ENCODE measurements around the gene ABO.
"Not testable (repeated sequence)": the region's sequence is repeated elsewhere in the genome, so short reads cannot be mapped to it uniquely, and the experiment has no call there.

Gene ABO

GRCh38 chr9:133239533-133240090 lies 35.4 kb downstream of the ABO start:
- DNase-seq = no peak

- DNase-seq = no peak
Measured at GRCh38 chr9:133238851-133239532, 36.0 kb downstream of the ABO start.

- no peak for DNase-seq
Measured at GRCh38 chr9:133238272-133238850, 36.6 kb downstream of the ABO start.

- no peak for DNase-seq
Measured at GRCh38 chr9:133237035-133237731, 37.8 kb downstream of the ABO start.

- not testable (repeated sequence) for DNase-seq
Measured at GRCh38 chr9:133236291-133237034, 38.5 kb downstream of the ABO start.

- no peak for DNase-seq
Measured at GRCh38 chr9:133235549-133236222, 39.3 kb downstream of the ABO start.

- DNase-seq = no peak
Measured at GRCh38 chr9:133234577-133235322, 40.3 kb downstream of the ABO start.

GRCh38 chr9:133233681-133234432 lies 41.1 kb downstream of the ABO start:
- DNase-seq = no peak

- DNase-seq = not testable (repeated sequence)
Measured at GRCh38 chr9:133231934-133232568, 43.0 kb downstream of the ABO start.

- not testable (repeated sequence) for DNase-seq
Measured at GRCh38 chr9:133230514-133230913, 44.5 kb downstream of the ABO start.

- DNase-seq = no peak
Measured at GRCh38 chr9:133230093-133230492, 44.9 kb downstream of the ABO start.

- DNase-seq = not testable (repeated sequence)
Measured at GRCh38 chr9:133228474-133229193, 46.4 kb downstream of the ABO start.

GRCh38 chr9:133227996-133228395 lies 47.0 kb downstream of the ABO start:
- DNase-seq = not testable (repeated sequence)

- DNase-seq = no peak
Measured at GRCh38 chr9:133227242-133227860, 47.6 kb downstream of the ABO start.

- DNase-seq = no peak
Measured at GRCh38 chr9:133226219-133227171, 48.5 kb downstream of the ABO start.

GRCh38 chr9:133225171-133226011 lies 49.6 kb downstream of the ABO start:
- no peak for DNase-seq

- DNase-seq = no peak
Measured at GRCh38 chr9:133224762-133225161, 50.2 kb downstream of the ABO start.

All from NCI-H1436 treated with DMSO at 0.1 percent for 48 hours (cell line).